OCI-LY7 (cell line): ENCODE data around the gene ARRB1. TPM values are rescaled to one million over a fixed set of nuclear protein-coding genes. Genes with fewer than 3 reads are reported as not detected.

Source experiments
- BruUV-seq: library from RNA; stranded (reverse); fragments of 400-500 nt; replicated peaks from 2 replicates; lab custom pipeline; 2021; lab: Mats Ljungman, UMichigan
- CTCF ChIA-PET: fragments of 300-600 bp; sonication (Branson Sonifier 250); formaldehyde crosslinking; loops from one replicate; lab custom pipeline; 2022; ENCODE audit warnings: antibody characterized with exemption; ENCODE audit not compliant: unreplicated experiment; lab: Charles Lee
- POLR2A ChIA-PET: fragments of 300-600 bp; sonication (Branson Sonifier 250); formaldehyde crosslinking; loops from one replicate; lab custom pipeline; 2022; ENCODE audit warnings: antibody characterized with exemption; lab: Charles Lee
- DNase-seq: peaks from one replicate; pipeline ENCODE4 v3.0.0-alpha.2; 2015; ENCODE audit warnings: low spot score
- H2AFZ ChIP-seq: fragments of 200-600 bp; sonication (generic), shearing (Covaris generic); 2 replicates; pipeline ENCODE4 v1.6.1; 2014; ENCODE audit warnings: mild to moderate bottlenecking, antibody characterized with exemption, low read length, moderate library complexity
- H3K27ac ChIP-seq: fragments of 200-600 bp; sonication (generic); 2 replicates; pipeline ENCODE4 v1.5.1; 2014; ENCODE audit warnings: mixed run types, low read depth, mild to moderate bottlenecking, moderate library complexity, low read length, inconsistent platforms; ENCODE audit not compliant: poor library complexity, severe bottlenecking
- H3K36me3 ChIP-seq: fragments of 200-600 bp; sonication (generic); 2 replicates; pipeline ENCODE4 v1.6.1; 2014; ENCODE audit warnings: mild to moderate bottlenecking, antibody characterized with exemption, low read length, moderate library complexity, mixed read lengths; ENCODE audit not compliant: insufficient read depth
- H3K4me1 ChIP-seq: fragments of 200-600 bp; sonication (generic); 2 replicates; pipeline ENCODE4 v1.5.1; 2014; ENCODE audit warnings: mild to moderate bottlenecking, low read length; ENCODE audit not compliant: insufficient read depth, poor library complexity, severe bottlenecking
- H3K4me2 ChIP-seq: fragments of 200-600 bp; sonication (generic); 2 replicates; pipeline ENCODE4 v1.6.1; 2014; ENCODE audit warnings: mild to moderate bottlenecking, low read length
- H3K4me3 ChIP-seq: fragments of 200-600 bp; sonication (generic); 2 replicates; pipeline ENCODE4 v1.5.1; 2014; ENCODE audit warnings: mild to moderate bottlenecking, low read depth, low read length; ENCODE audit not compliant: poor library complexity, severe bottlenecking
- H3K79me2 ChIP-seq: fragments of 200-600 bp; sonication (generic); 2 replicates; pipeline ENCODE4 v1.6.1; 2016; ENCODE audit warnings: low read depth, mild to moderate bottlenecking, low read length, moderate library complexity, mixed read lengths; ENCODE audit not compliant: insufficient read depth
- H3K9me2 ChIP-seq: fragments of 200-600 bp; sonication (generic); 2 replicates; pipeline ENCODE4 v1.6.1; 2016; ENCODE audit warnings: mild to moderate bottlenecking, low read length, mixed read lengths; ENCODE audit not compliant: insufficient read depth
- H3K9me3 ChIP-seq: fragments of 200-600 bp; sonication (generic); 2 replicates; pipeline ENCODE4 v1.6.1; 2014; ENCODE audit warnings: mild to moderate bottlenecking, mixed run types, low read length, mixed read lengths
- H4K20me1 ChIP-seq: fragments of 200-600 bp; sonication (generic); 2 replicates; pipeline ENCODE4 v1.6.1; 2014; ENCODE audit warnings: mild to moderate bottlenecking, antibody characterized with exemption, low read length, moderate library complexity, mixed read lengths; ENCODE audit not compliant: insufficient read depth
- EZH2phosphoT487 ChIP-seq: fragments of 200-600 bp; sonication (generic); IDR thresholded peaks from 2 replicates; pipeline ENCODE4 v1.6.1; 2018; ENCODE audit warnings: low read depth, borderline replicate concordance, mild to moderate bottlenecking, mixed run types, antibody characterized with exemption, low read length, moderate library complexity, mixed read lengths
- intact Hi-C: fragments of 100-400 bp; cut with micrococcal nuclease; formaldehyde crosslinking; loops from one replicate; pipeline ENCODE4 v1.10.0; 2022; ENCODE audit not compliant: unreplicated experiment
- total RNA-seq, 2 experiments: library from RNA; depleted of rRNA in 1 of 2; stranded (reverse); fragments of >200 nt in 1 of 2; shearing (Covaris generic) in 1 of 2; gene quantifications; 2 replicates each; pipeline ENCODE4 v1.2.3, GENCODE V29; 2014 to 2022
- TF ChIP-seq, protein P1 (sequence below): fragments of 200-600 bp; sonication (generic); conservative IDR thresholded peaks from 2 replicates; pipeline ENCODE4 v1.5.1; 2014; ENCODE audit warnings: mild to moderate bottlenecking, antibody characterized with exemption, low read length, moderate library complexity, mixed read lengths

The ARRB1 gene
- total RNA-seq, 2 experiments from 2014 or later = not detected

DNA sequence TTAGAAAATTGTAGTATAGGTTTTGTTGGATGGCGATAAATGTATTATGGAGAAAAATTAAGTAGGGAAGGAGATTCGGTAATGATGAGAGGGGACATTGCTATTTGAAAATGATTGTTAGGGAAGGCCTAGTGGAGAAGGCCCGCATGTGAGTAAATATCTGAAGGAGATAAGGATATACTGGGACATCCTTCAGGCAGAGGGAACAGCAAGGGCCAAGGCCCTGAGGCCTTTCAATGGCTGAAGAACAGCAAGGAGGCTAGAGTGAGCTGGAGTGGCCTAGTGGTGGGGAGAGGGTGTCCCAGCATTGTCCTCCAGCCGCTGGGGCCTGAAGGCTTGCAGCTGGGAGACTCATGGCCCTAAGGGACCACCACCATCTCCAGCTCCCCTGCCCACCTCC, 23.2 kb upstream of the ARRB1 start:
- no peaks in the 10 kb centered on the region for H4K20me1 ChIP-seq

DNA sequence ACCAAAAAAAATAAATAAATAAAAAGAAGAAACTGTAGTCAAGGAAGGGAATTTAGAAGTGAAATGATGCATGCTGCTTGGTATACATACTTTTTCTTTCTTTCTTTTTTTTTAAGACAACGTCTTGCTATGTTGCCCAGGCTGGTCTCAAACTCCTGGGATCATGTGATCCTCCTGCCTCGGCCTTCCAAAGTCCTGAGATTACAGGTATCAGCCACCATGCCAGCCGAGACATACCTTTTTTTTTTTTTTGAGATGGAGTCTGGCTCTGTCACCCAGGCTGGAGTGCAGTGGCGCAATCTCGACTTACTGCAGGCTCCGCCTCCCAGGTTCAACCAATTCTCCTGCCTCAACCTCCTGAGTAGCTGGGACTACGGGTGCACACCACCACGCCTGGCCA, 21.7 kb upstream of the ARRB1 start:
- Histone ChIP-seq H2AFZ (no peak overlapping the region), H3K9me2 (no peaks in the 10 kb centered on the region), H3K4me2 (no peak overlapping the region), H4K20me1 (no peaks in the 10 kb centered on the region), H3K9me3 (no peaks in the 10 kb centered on the region), H3K4me1 (no peaks in the 10 kb centered on the region), H3K4me3 (no peak overlapping the region), H3K27ac (no peak overlapping the region), H3K36me3 (no peaks in the 10 kb centered on the region), H3K79me2 (no peaks in the 10 kb centered on the region)
- DNase-seq = no peak
- POLR2A ChIA-PET = interaction anchor here (0.7 kb wide), 1 partner anchor 313 kb away, joined by 3 read pairs; no protein-coding TSS in a partner anchor
- BruUV-seq = no TSS peak
- intact Hi-C loops = no loop called here
- TF ChIP-seq EZH2phosphoT487 = no peak
- TF ChIP-seq, protein P1, sequence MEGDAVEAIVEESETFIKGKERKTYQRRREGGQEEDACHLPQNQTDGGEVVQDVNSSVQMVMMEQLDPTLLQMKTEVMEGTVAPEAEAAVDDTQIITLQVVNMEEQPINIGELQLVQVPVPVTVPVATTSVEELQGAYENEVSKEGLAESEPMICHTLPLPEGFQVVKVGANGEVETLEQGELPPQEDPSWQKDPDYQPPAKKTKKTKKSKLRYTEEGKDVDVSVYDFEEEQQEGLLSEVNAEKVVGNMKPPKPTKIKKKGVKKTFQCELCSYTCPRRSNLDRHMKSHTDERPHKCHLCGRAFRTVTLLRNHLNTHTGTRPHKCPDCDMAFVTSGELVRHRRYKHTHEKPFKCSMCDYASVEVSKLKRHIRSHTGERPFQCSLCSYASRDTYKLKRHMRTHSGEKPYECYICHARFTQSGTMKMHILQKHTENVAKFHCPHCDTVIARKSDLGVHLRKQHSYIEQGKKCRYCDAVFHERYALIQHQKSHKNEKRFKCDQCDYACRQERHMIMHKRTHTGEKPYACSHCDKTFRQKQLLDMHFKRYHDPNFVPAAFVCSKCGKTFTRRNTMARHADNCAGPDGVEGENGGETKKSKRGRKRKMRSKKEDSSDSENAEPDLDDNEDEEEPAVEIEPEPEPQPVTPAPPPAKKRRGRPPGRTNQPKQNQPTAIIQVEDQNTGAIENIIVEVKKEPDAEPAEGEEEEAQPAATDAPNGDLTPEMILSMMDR = no peak
- CTCF ChIA-PET = no interaction called here

More for the DNA sequence above, 23.2 kb upstream of the ARRB1 start:
- H3K9me3 ChIP-seq = no peaks in the 10 kb centered on the region
- no peaks in the 10 kb centered on the region for H3K79me2 ChIP-seq
- no peak overlapping the region for H3K4me2 ChIP-seq
- no peak overlapping the region for H2AFZ ChIP-seq
- intact Hi-C loops = no loop called here
- H3K4me1 ChIP-seq = no peaks in the 10 kb centered on the region
- no peak overlapping the region for H3K27ac ChIP-seq
- BruUV-seq = no TSS peak
- no peaks in the 10 kb centered on the region for H3K9me2 ChIP-seq
- H3K36me3 ChIP-seq = no peaks in the 10 kb centered on the region
- no peak for TF ChIP-seq EZH2phosphoT487
- TF ChIP-seq, protein P1 = no peak
- DNase-seq = no peak
- ChIA-PET CTCF (no interaction called here), POLR2A (no interaction called here)
- H3K4me3 ChIP-seq = no peak overlapping the region

DNA sequence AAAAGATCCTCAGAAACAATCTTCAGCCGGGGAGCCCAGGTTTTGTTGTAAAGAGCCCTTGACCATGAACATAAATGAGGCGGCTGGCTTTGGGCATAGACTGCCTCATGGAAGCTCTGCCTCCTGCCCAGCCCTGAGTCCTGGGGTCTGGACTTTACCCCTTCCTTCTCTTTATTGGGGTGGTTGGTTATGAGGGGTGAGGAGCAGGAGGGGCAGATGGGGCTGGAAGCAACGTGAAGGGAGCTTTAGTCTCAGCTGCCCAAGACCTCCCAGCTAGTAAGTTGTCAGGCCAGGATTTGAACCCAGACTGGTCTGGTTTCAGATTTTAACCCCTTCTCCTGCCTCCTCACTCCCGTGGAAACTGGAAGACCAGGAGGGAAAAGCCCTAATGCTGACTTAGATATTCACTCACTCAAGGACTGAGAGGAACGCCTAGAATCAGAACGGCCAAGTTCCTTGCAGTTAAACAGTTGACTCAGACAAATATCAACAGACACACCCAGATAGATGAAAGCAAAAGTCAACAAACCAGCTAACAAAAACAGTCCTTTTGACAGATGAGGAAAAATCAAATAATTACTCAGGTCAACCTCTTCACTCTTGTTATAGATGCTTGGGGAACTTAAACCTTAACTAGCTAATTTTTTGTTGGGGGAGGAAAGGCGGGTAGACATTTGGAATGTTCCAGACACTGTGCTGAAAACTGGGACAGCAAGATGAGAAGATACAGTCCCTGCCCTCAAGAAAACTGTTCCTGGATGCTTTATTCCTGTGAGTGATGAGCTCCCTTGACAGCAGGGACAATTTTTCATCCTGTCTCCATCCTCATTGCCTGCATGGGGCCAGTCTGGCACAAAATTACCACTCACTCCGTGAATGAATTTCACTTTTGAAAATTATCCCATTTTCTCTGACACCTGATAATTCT, 20.8 kb upstream of the ARRB1 start:
- no peak for TF ChIP-seq EZH2phosphoT487
- TF ChIP-seq, protein P1 = no peak
- Histone ChIP-seq H3K79me2 (no peaks in the 10 kb centered on the region), H4K20me1 (no peaks in the 10 kb centered on the region), H3K27ac (no peak overlapping the region), H3K9me2 (no peaks in the 10 kb centered on the region), H3K4me2 (no peak overlapping the region), H3K36me3 (no peaks in the 10 kb centered on the region), H3K9me3 (no peaks in the 10 kb centered on the region), H2AFZ (no peak overlapping the region), H3K4me1 (no peaks in the 10 kb centered on the region), H3K4me3 (no peak overlapping the region)
- BruUV-seq = no TSS peak
- intact Hi-C loops = no loop called here
- DNase-seq = no peak
- CTCF ChIA-PET = no interaction called here
- POLR2A ChIA-PET = no interaction called here
